Small intestine (tissue), 7 donors: Measurements from ENCODE around the gene LMNTD1. TPM values are rescaled to one million over a fixed set of nuclear protein-coding genes. Genes with fewer than 3 reads are reported as not detected.

Source experiments
- DNase-seq, 2 donors: peaks; one replicate each; pipeline versions ENCODE4 v3.0.0 to v3.0.0-alpha.2; 2013
- FAIRE-seq: peaks from 2 replicates; lab custom pipeline; 2012; peaks lifted over from hg19 to GRCh38; lab: Jason Lieb, UNC
- H3K27ac ChIP-seq, 3 donors: one replicate each; pipeline ENCODE4 v1.5.1; 2013; ENCODE audit warnings: low read length in 2 of 3, mild to moderate bottlenecking in 2 of 3, control low read depth in 1 of 3, inconsistent platforms in 1 of 3, low read depth in 1 of 3, moderate library complexity in 1 of 3
- H3K27me3 ChIP-seq, 3 donors: one replicate each; pipeline ENCODE4 v1.6.1; 2013; ENCODE audit warnings: low read length in 3 of 3, inconsistent platforms in 1 of 3; ENCODE audit not compliant: control insufficient read depth in 3 of 3, insufficient read depth in 3 of 3
- H3K36me3 ChIP-seq, 3 donors: one replicate each; pipeline ENCODE4 v1.6.1; 2013; ENCODE audit warnings: low read length in 3 of 3, inconsistent platforms in 1 of 3, low read depth in 1 of 3, mild to moderate bottlenecking in 1 of 3, moderate library complexity in 1 of 3; ENCODE audit not compliant: control insufficient read depth in 3 of 3, insufficient read depth in 2 of 3
- H3K4me1 ChIP-seq, 3 donors: one replicate each; pipeline ENCODE4 v1.6.1; 2013; ENCODE audit warnings: low read length in 2 of 3, inconsistent platforms in 1 of 3, low read depth in 1 of 3, mild to moderate bottlenecking in 1 of 3, moderate library complexity in 1 of 3; ENCODE audit not compliant: control insufficient read depth in 3 of 3, insufficient read depth in 2 of 3
- H3K4me3 ChIP-seq, 3 donors: one replicate each; pipeline ENCODE4 v1.5.1; 2013; ENCODE audit warnings: low read length in 3 of 3, control low read depth in 1 of 3, inconsistent platforms in 1 of 3, low read depth in 1 of 3, mild to moderate bottlenecking in 1 of 3, moderate library complexity in 1 of 3
- H3K9me3 ChIP-seq, 2 donors: one replicate each; pipeline ENCODE4 v1.6.1; 2013; ENCODE audit warnings: low read depth in 1 of 2, low read length in 1 of 2; ENCODE audit not compliant: control insufficient read depth in 2 of 2, insufficient read depth in 1 of 2
- WGBS, 3 donors: extraction: QIAGEN DNeasy Blood & Tissue Kit; methylation state at CpG; one replicate each; pipeline ENCODE4 v1.1.7; 2013; 5-methylcytosine and 5-hydroxymethylcytosine counted together
- polyA plus RNA-seq, 4 donors: library from polyadenylated mRNA; stranded (reverse) in 3 of 4; unstranded in 1 of 4; fragments of 200-250 nt in 3 of 4; fragments of 120-200 nt in 1 of 4; gene quantifications; one replicate each; pipeline versions ENCODE4 v1.2.1 to v1.2.3, GENCODE V29; 2013
- donor health status: healthy with polysubstance abuse.
- donor health status: control.
- donor health status: control.
- donor health status: Bipolar disorder and iron deficiency.
- donor health status: healthy.

The LMNTD1 gene
- polyA plus RNA-seq, 4 donors: 0.12 TPM; not detected in 3

DNA sequence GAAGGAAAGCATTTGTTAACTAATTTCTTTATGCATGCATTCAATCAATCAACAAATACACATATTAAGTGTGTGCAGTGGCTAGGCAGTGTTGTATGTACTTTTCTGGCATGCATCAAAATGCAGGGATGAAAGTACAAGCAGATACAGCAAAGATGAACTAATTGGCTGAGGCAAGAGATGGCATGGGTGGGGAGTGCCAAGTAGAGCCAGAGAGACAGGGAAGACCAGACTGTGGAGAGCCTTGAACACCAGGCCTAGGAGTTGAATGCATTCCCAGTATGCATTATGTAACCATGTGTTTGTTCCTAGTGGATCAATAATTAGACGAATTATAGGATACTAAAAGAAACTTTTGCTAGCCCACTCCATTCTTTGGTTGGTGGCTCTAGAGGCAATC lies 17.3 kb upstream of the LMNTD1 start:
- peaks cover 0 to 10% of the 10 kb centered on the region in 2 donors for H3K9me3 ChIP-seq
- DNase-seq: no peak
- 48 to 79% (median 64%) methylated on average over 1 of the region's 1 CpG for WGBS, 3 donors
- H3K4me1 ChIP-seq: no peaks in the 10 kb centered on the region
- H3K27me3 ChIP-seq: no peaks in the 10 kb centered on the region
- no peak overlapping the region for H3K27ac ChIP-seq
- no peak for FAIRE-seq
- H3K36me3 ChIP-seq: no peaks in the 10 kb centered on the region
- H3K4me3 ChIP-seq: no peak overlapping the region

DNA sequence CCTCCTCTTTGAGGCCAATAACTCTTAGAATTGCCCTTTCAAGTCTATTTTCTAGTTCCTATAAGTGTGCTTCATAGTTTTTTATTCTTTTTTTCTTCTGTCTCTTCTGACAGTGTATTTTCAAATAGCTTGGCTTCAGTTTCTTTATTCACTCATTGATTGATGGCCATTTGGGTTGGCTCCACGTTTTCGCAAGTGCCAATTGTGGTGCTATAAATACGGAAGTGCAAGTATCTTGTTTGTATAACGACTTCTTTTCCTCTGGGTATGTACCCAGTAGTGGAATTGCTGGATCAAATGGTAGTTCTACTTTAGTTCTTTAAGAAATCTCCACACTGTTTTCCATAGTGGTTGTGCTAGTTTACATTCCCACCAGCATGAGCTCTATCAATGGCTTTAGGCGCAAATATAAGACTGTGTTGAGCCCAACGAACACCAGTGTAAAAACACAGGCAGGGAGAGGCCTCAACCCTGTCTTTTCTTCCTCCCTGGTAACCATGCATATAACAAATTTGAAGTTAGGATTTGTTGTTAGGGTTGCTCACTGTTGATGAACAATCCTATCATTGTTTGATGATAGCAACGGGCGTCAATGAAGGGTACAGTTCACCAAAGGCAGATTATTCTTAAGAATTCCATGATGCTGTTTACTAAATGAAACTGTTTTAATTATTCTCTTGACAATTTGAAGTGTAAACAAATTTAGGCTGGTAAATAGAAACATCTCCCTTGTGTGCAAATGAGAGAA lies 13.3 kb upstream of the LMNTD1 start:
- no peak overlapping the region for H3K27ac ChIP-seq
- H3K9me3 ChIP-seq: peaks cover 0 to 17% of the 10 kb centered on the region in 2 donors
- no peaks in the 10 kb centered on the region for H3K27me3 ChIP-seq
- no peaks in the 10 kb centered on the region for H3K4me1 ChIP-seq
- H3K4me3 ChIP-seq: no peak overlapping the region
- no peaks in the 10 kb centered on the region for H3K36me3 ChIP-seq
- no peak for FAIRE-seq
- no peak for DNase-seq
- 84 to 86% (median 85%) methylated on average over 8 of the region's 8 CpGs for WGBS, 3 donors

DNA sequence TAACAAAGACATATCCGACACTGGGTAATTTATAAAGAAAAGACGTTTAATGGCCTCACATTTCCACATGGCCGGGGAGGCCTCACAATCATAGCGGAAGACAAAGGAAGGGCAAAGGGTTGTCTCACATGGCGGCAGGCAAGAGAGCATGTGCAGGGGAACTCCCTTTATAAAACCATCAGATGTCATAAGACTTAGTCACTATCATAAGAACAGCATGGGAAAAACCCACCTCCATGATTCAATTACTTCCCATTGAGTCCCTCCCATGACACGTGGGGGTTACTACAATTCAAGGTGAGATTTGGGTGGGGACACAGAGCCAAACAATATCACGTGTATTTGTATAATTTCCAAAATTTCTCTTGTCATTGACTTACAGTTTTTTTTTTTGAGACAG lies 5.5 kb upstream of the LMNTD1 start:
- DNase-seq (no peak), FAIRE-seq (no peak)
- WGBS, 3 donors: 85 to 87% (median 86%) methylated on average over 7 of the region's 7 CpGs
- H3K36me3 ChIP-seq: no peaks in the 10 kb centered on the region
- H3K9me3 ChIP-seq: peaks cover 0 to 3% of the 10 kb centered on the region in 2 donors
- H3K27ac ChIP-seq: no peak overlapping the region
- H3K27me3 ChIP-seq: no peaks in the 10 kb centered on the region
- no peak overlapping the region for H3K4me3 ChIP-seq
- H3K4me1 ChIP-seq: no peaks in the 10 kb centered on the region

DNA sequence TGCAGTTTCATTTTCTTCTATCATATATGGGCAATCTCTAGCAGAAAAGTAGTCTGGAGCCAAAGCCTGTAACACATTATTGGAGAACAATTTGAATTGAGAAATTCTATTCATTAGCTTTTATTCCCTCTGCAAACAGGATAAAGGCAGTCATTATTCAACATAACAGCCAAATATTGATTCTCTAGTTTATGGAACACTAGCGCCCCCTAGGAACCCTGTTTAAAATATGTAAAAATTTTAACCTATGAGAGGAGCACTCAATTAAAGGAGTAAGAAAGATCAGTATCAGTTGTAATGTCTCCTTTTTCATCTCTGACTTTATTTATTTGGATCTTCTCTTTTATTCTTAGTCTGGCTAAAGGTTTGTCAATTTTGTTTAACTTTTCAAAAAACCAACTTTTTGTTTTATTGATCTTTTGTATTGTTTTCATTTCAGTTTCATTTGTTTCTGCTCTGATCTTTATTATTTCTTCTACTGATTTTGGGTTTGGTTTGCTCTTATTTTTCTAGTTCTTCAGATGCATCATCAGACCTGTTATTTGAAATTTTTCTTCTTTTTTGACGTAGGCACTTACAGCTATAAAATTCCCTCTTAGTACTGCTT lies 4.8 kb upstream of the LMNTD1 start:
- Histone ChIP-seq H3K27me3 (no peaks in the 10 kb centered on the region), H3K4me3 (no peak overlapping the region), H3K4me1 (no peaks in the 10 kb centered on the region), H3K9me3 (no peaks in the 10 kb centered on the region), H3K27ac (no peak overlapping the region), H3K36me3 (no peaks in the 10 kb centered on the region)
- FAIRE-seq (no peak), DNase-seq (peak; percentile 8 to 50)
- WGBS, 3 donors: 29 to 48% (median 41%) methylated on average over 2 of the region's 2 CpGs

DNA sequence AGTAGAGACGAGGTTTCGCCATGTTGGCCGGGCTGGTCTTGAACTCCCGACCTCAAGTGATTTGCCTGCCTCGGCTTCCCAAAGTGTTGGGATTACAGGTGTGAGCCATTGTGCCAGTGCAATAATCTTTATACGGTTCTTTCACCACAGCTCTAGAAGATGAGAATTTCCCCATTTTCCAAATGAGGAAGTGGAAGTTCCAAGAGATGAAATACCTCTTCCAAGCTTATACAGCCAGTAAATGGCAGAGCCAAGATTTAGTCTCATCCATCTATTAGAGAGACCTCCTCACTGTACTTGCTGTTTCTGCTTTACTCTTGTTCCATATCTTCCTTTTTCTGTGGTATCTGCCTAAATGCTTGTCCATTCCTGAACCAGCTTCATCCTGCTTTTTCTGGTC lies 3.1 kb upstream of the LMNTD1 start:
- Histone ChIP-seq H3K27me3 (no peaks in the 10 kb centered on the region), H3K4me1 (no peaks in the 10 kb centered on the region), H3K27ac (no peak overlapping the region), H3K9me3 (no peaks in the 10 kb centered on the region), H3K36me3 (no peaks in the 10 kb centered on the region), H3K4me3 (no peak overlapping the region)
- DNase-seq: no peak
- WGBS, 3 donors: 91 to 94% (median 91%) methylated on average over 6 of the region's 6 CpGs
- no peak for FAIRE-seq

DNA sequence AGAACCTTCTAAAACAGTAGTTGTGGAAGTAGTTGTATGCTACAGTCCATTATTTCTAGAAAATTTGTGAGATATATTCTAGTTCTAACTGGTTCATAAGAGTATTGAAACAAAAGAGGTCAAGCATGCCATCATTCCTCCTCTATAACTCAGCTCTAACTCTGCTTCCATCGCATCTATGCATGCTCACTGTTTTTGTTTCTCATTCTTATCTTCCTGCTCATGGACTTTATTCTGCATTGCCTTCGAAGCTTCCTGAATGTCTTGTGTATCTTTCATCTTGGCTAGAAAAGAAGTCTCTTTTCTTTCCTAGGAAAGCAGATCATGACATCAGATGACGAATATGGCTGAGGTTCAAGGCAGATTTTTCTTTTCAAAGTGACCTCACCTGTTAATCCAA lies 402 bp downstream of the LMNTD1 start:
- Histone ChIP-seq H3K27ac (no peak overlapping the region), H3K4me3 (no peak overlapping the region), H3K36me3 (no peaks in the 10 kb centered on the region), H3K9me3 (no peaks in the 10 kb centered on the region), H3K4me1 (no peaks in the 10 kb centered on the region), H3K27me3 (no peaks in the 10 kb centered on the region)
- DNase-seq: no peak
- no peak for FAIRE-seq
- WGBS, 3 donors: 45 to 73% (median 58%) methylated on average over 3 of the region's 3 CpGs

DNA sequence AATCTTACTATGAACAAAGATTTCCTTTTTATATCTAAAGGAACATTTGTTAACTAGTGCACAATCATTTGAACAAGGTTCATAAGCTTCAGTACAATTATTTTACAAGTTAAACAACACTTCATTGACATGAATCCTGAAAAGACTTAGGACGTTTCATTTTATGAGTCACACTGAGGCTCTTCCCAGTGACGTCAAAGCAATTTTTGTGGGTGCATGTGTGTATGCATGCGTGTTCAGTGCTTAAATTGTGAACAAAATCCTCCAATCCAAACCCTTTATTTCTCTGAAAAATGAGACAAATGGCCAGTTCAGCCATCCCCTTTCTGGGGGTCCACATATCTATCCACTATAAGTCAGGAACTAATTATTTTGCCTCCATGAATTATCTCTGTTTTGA lies 2.9 kb downstream of the LMNTD1 start:
- no peaks in the 10 kb centered on the region for H3K36me3 ChIP-seq
- FAIRE-seq: no peak
- no peaks in the 10 kb centered on the region for H3K4me1 ChIP-seq
- no peaks in the 10 kb centered on the region for H3K9me3 ChIP-seq
- WGBS, 3 donors: 53 to 78% (median 64%) methylated on average over 3 of the region's 3 CpGs
- H3K4me3 ChIP-seq: no peak overlapping the region
- H3K27ac ChIP-seq: no peak overlapping the region
- DNase-seq: no peak
- H3K27me3 ChIP-seq: no peaks in the 10 kb centered on the region

DNA sequence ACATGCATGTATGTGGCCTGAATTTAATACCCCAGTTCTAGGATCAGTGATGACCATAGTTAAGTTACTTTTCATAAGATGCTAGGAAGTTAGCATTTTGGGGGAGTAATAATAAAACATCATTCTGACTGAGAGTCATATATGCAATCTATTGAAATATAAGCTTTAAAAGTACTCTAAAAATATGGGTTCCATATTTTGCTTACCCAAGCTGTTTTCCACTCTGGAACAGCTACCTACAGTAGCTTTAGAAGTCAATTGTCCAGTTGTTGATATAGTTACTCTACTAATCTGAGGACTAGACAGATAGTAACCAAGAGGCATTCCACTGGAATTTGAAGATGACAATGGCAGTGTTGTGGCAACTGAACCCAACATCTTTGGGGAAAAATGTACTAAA lies 4.0 kb downstream of the LMNTD1 start:
- FAIRE-seq (no peak), DNase-seq (no peak)
- Histone ChIP-seq H3K36me3 (no peaks in the 10 kb centered on the region), H3K27me3 (no peaks in the 10 kb centered on the region), H3K4me1 (no peaks in the 10 kb centered on the region), H3K27ac (no peak overlapping the region), H3K9me3 (no peaks in the 10 kb centered on the region), H3K4me3 (no peak overlapping the region)
